Mucosa of rectum (tissue), 2 donors: ENCODE data around the gene SORCS3.

Experiments
- H3K27ac ChIP-seq, 2 donors: one replicate each; pipeline ENCODE4 v1.7.0; 2013; ENCODE audit warnings: inconsistent platforms in 2 of 2, low read depth in 2 of 2, low read length in 2 of 2
- H3K27me3 ChIP-seq, 2 donors: one replicate each; pipeline ENCODE4 v1.7.0; 2013; ENCODE audit warnings: low read length in 2 of 2; ENCODE audit not compliant: control insufficient read depth in 2 of 2, insufficient read depth in 2 of 2
- H3K36me3 ChIP-seq, 2 donors: one replicate each; pipeline ENCODE4 v1.7.0; 2013; ENCODE audit warnings: low read length in 2 of 2; ENCODE audit not compliant: control insufficient read depth in 2 of 2, insufficient read depth in 2 of 2
- H3K4me1 ChIP-seq, 2 donors: one replicate each; pipeline ENCODE4 v1.7.0; 2013; ENCODE audit warnings: low read length in 2 of 2, mild to moderate bottlenecking in 1 of 2; ENCODE audit not compliant: control insufficient read depth in 2 of 2, insufficient read depth in 2 of 2
- H3K4me3 ChIP-seq, 2 donors: one replicate each; pipeline ENCODE4 v1.7.0; 2013; ENCODE audit warnings: low read length in 2 of 2
- H3K9ac ChIP-seq, 2 donors: one replicate each; pipeline ENCODE4 v1.7.0; 2013; ENCODE audit warnings: low read length in 2 of 2, low read depth in 1 of 2, mild to moderate bottlenecking in 1 of 2
- H3K9me3 ChIP-seq, 2 donors: one replicate each; pipeline ENCODE4 v1.7.0; 2013; ENCODE audit warnings: low read length in 2 of 2; ENCODE audit not compliant: control insufficient read depth in 2 of 2
- donor health status: healthy.
- donor health status: Normal muscosa, but diverticular disease.

SORCS3 gene

GRCh38 chr10:105056413-105056812 is 415.3 kb downstream of the SORCS3 start:
- H3K36me3 ChIP-seq: no peaks in the 10 kb centered on the region
- no peaks in the 10 kb centered on the region for H3K27me3 ChIP-seq
- H3K4me1 ChIP-seq: no peaks in the 10 kb centered on the region
- no peak overlapping the region for H3K4me3 ChIP-seq
- no peak overlapping the region for H3K9ac ChIP-seq
- H3K9me3 ChIP-seq: no peaks in the 10 kb centered on the region
- H3K27ac ChIP-seq: no peak overlapping the region

DNA sequence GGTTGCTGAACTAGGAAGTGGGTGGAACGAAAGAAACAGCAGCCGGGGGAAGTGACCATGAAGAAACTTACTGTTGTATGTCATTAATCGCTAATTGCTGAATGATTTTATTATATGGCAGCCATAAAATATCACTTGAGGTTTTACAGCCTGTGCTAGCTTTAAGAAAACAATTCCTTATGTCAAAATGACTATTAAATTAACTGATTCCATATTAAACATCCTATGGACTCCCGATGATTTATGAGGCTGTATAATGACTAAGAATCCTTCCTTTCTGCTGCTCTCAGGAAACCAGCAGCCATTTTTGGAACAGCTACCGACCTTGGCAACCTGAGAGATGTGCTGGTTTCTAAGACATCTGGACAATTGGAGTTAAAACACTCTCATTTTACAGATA is 421.9 kb downstream of the SORCS3 start:
- Histone ChIP-seq H3K9ac (no peak overlapping the region), H3K27me3 (no peaks in the 10 kb centered on the region), H3K4me1 (no peaks in the 10 kb centered on the region), H3K4me3 (no peak overlapping the region), H3K27ac (no peak overlapping the region), H3K36me3 (no peaks in the 10 kb centered on the region), H3K9me3 (no peaks in the 10 kb centered on the region)

- no peaks in the 10 kb centered on the region for H3K9me3 ChIP-seq
- no peak overlapping the region for H3K27ac ChIP-seq
- no peak overlapping the region for H3K9ac ChIP-seq
- no peaks in the 10 kb centered on the region for H3K27me3 ChIP-seq
- H3K36me3 ChIP-seq: no peaks in the 10 kb centered on the region
- H3K4me1 ChIP-seq: no peaks in the 10 kb centered on the region
- H3K4me3 ChIP-seq: no peak overlapping the region
Measured at GRCh38 chr10:105063796-105064195, 422.7 kb downstream of the SORCS3 start.

- H3K27me3 ChIP-seq: no peaks in the 10 kb centered on the region
- H3K9me3 ChIP-seq: no peaks in the 10 kb centered on the region
- no peak overlapping the region for H3K9ac ChIP-seq
- no peaks in the 10 kb centered on the region for H3K36me3 ChIP-seq
- no peak overlapping the region for H3K27ac ChIP-seq
- H3K4me1 ChIP-seq: no peaks in the 10 kb centered on the region
- no peak overlapping the region for H3K4me3 ChIP-seq
Measured at GRCh38 chr10:105068497-105068896, 427.4 kb downstream of the SORCS3 start.

- no peaks in the 10 kb centered on the region for H3K9me3 ChIP-seq
Measured at GRCh38 chr10:105070249-105070648, 429.2 kb downstream of the SORCS3 start.

GRCh38 chr10:105070952-105071351 is 429.9 kb downstream of the SORCS3 start:
- Histone ChIP-seq H3K27me3 (no peaks in the 10 kb centered on the region), H3K27ac (no peak overlapping the region), H3K9me3 (no peaks in the 10 kb centered on the region), H3K4me3 (no peak overlapping the region), H3K4me1 (no peaks in the 10 kb centered on the region), H3K9ac (no peak overlapping the region), H3K36me3 (no peaks in the 10 kb centered on the region)

More at GRCh38 chr10:105070249-105070648, 429.2 kb downstream of the SORCS3 start:
- Histone ChIP-seq H3K27me3 (no peaks in the 10 kb centered on the region), H3K4me1 (no peaks in the 10 kb centered on the region), H3K27ac (no peak overlapping the region), H3K4me3 (no peak overlapping the region), H3K36me3 (no peaks in the 10 kb centered on the region), H3K9ac (no peak overlapping the region)

- Histone ChIP-seq H3K4me1 (no peaks in the 10 kb centered on the region), H3K9ac (no peak overlapping the region), H3K27me3 (no peaks in the 10 kb centered on the region), H3K27ac (no peak overlapping the region), H3K9me3 (no peaks in the 10 kb centered on the region), H3K4me3 (no peak overlapping the region), H3K36me3 (no peaks in the 10 kb centered on the region)
Measured at GRCh38 chr10:105071980-105072379, 430.9 kb downstream of the SORCS3 start.

GRCh38 chr10:105073999-105074398 is 432.9 kb downstream of the SORCS3 start:
- no peaks in the 10 kb centered on the region for H3K27me3 ChIP-seq
- H3K4me3 ChIP-seq: no peak overlapping the region
- H3K27ac ChIP-seq: no peak overlapping the region
- no peak overlapping the region for H3K9ac ChIP-seq
- no peaks in the 10 kb centered on the region for H3K9me3 ChIP-seq
- H3K4me1 ChIP-seq: no peaks in the 10 kb centered on the region
- no peaks in the 10 kb centered on the region for H3K36me3 ChIP-seq

- Histone ChIP-seq H3K27ac (no peak overlapping the region), H3K4me1 (no peaks in the 10 kb centered on the region), H3K27me3 (no peaks in the 10 kb centered on the region), H3K36me3 (no peaks in the 10 kb centered on the region), H3K4me3 (no peak overlapping the region), H3K9ac (no peak overlapping the region), H3K9me3 (no peaks in the 10 kb centered on the region)
Measured at GRCh38 chr10:105075031-105075430, 433.9 kb downstream of the SORCS3 start.

DNA sequence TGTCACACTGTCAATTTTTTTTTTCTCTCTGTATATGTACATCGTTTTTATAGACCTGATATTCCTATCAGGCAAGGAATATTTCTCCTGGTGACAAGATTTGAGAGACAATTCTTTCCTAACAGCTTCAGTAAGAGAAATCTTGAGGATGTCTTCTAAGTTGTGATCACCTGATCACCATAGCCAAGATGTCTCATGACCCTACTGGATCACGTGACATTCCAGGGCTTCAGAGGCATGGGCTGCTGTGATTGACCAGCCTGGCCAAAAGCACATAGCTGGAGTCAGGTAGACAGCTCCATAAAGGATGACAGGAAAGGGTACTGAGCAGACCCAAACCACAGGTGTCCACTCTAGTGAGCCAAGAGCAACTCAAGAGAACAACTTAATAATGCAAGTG is 444.9 kb downstream of the SORCS3 start:
- H3K4me1 ChIP-seq: no peaks in the 10 kb centered on the region
- H3K27me3 ChIP-seq: no peaks in the 10 kb centered on the region
- no peak overlapping the region for H3K27ac ChIP-seq
- H3K9ac ChIP-seq: no peak overlapping the region
- no peaks in the 10 kb centered on the region for H3K36me3 ChIP-seq
- H3K4me3 ChIP-seq: no peak overlapping the region
- no peaks in the 10 kb centered on the region for H3K9me3 ChIP-seq

GRCh38 chr10:105094048-105094447 is 453.0 kb downstream of the SORCS3 start:
- no peak overlapping the region for H3K27ac ChIP-seq
- no peaks in the 10 kb centered on the region for H3K36me3 ChIP-seq
- no peaks in the 10 kb centered on the region for H3K9me3 ChIP-seq
- H3K9ac ChIP-seq: no peak overlapping the region
- no peaks in the 10 kb centered on the region for H3K4me1 ChIP-seq
- H3K27me3 ChIP-seq: no peaks in the 10 kb centered on the region
- H3K4me3 ChIP-seq: no peak overlapping the region
